HG03095 (cell line): ENCODE measurements around the gene RAB40AL.

ENCODE experiments used
- ATAC-seq: cut with Tn5 transposase; IDR thresholded peaks from one replicate; pipeline ENCODE4 v1.9.1; 2021; ENCODE audit warnings: moderate library complexity; ENCODE audit not compliant: unreplicated experiment

Gene RAB40AL

GRCh38 chrX:102979536-102979935, 42.5 kb downstream of the RAB40AL start:
- no peak for ATAC-seq

GRCh38 chrX:102983205-102983604, 46.1 kb downstream of the RAB40AL start:
- ATAC-seq = no peak

DNA sequence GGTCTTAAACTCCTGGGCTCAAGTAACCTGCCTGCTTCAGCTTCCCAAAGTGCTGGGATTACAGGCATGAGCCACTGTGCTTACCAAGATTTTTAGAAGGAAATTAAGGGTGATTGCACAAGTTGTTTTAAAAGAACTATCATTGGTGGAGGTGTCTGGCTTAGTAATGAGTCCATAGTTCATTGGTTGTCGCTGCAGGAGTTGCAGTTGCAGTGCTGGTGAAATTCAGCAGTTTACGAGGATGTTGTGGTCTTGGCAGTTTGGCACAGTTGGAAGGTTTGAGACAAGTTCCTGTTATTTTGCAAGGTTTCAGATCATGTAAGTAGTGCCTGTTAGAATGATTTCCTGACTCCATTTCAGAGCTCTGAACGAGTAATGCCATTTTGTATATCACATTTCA, 48.1 kb downstream of the RAB40AL start:
- no peak for ATAC-seq
